Activated gamma-delta T cell treated with anti-CD3 and anti-CD28 coated beads, Interleukin-2, amount 50 U/mL, for 16 hours (primary cell): Measurements from ENCODE around the gene PPP1R13L.
"Not testable (repeated sequence)": the region's sequence is repeated elsewhere in the genome, so short reads cannot be mapped to it uniquely, and the experiment has no call there.

Source experiments
- DNase-seq: peaks from one replicate; pipeline ENCODE4 v3.0.0-alpha.2; 2020; ENCODE audit warnings: low read depth

Gene PPP1R13L

GRCh38 chr19:45432543-45432942, 27.7 kb upstream of the PPP1R13L start:
- not testable (repeated sequence) for DNase-seq

- DNase-seq, result not testable (repeated sequence)
These were observed 26.1 kb upstream of the PPP1R13L start for GRCh38 chr19:45431008-45431407.

- not testable (repeated sequence) for DNase-seq
These were observed 25.0 kb upstream of the PPP1R13L start for GRCh38 chr19:45429896-45430295.

GRCh38 chr19:45428384-45429231, 23.7 kb upstream of the PPP1R13L start:
- DNase-seq, result no peak

GRCh38 chr19:45424191-45425058, 19.6 kb upstream of the PPP1R13L start:
- DNase-seq, result no peak

GRCh38 chr19:45423589-45424190, 18.8 kb upstream of the PPP1R13L start, which contains the start of gene ERCC1:
ERCC1 (minus strand) TSS chr19:45423917; CDS start chr19:45423374, 543 bp downstream.
- DNase-seq, result no peak

- DNase-seq, result peak; percentile 62
These were observed 18.2 kb upstream of the PPP1R13L start for GRCh38 chr19:45423033-45423588.

- no peak for DNase-seq
These were observed 17.2 kb upstream of the PPP1R13L start for GRCh38 chr19:45421947-45422498.

GRCh38 chr19:45420871-45421270, 16.0 kb upstream of the PPP1R13L start:
- no peak for DNase-seq

- DNase-seq, result no peak
These were observed 15.5 kb upstream of the PPP1R13L start for GRCh38 chr19:45420356-45420755.

- DNase-seq, result no peak
These were observed 15.0 kb upstream of the PPP1R13L start for GRCh38 chr19:45419895-45420294.

- no peak for DNase-seq
These were observed 14.5 kb upstream of the PPP1R13L start for GRCh38 chr19:45419396-45419795.

GRCh38 chr19:45418802-45419201, 13.9 kb upstream of the PPP1R13L start:
- DNase-seq, result no peak

GRCh38 chr19:45417151-45417550, 12.3 kb upstream of the PPP1R13L start:
- DNase-seq, result no peak

GRCh38 chr19:45414468-45414867, 9.6 kb upstream of the PPP1R13L start:
- DNase-seq, result no peak

- DNase-seq, result no peak
These were observed 8.6 kb upstream of the PPP1R13L start for GRCh38 chr19:45413497-45413896.

- not testable (repeated sequence) for DNase-seq
These were observed 5.5 kb upstream of the PPP1R13L start for GRCh38 chr19:45410330-45410729.

- no peak for DNase-seq
These were observed 4.7 kb upstream of the PPP1R13L start for GRCh38 chr19:45409557-45409920.

- no peak for DNase-seq
These were observed 4.1 kb upstream of the PPP1R13L start for GRCh38 chr19:45408830-45409556.

- no peak for DNase-seq
These were observed 3.3 kb upstream of the PPP1R13L start for GRCh38 chr19:45408121-45408520.

- DNase-seq, result not testable (repeated sequence)
These were observed 2.7 kb upstream of the PPP1R13L start for GRCh38 chr19:45407585-45407984.
